ENCODE measurements around the gene FER1L5. TPM values are rescaled to one million over a fixed set of nuclear protein-coding genes. Genes with fewer than 3 reads are reported as not detected.

Gene FER1L5
- polyA plus RNA-seq, 1 of the 3 experiments (the other 2 are of a cell fraction) = 0.02 TPM

- Histone ChIP-seq H3K36me3 (replicated peaks in 1 of 2; ENCODE audit: control insufficient read depth in 1 of 2, insufficient read depth in 2 of 2, low read length in 1 of 2) (peaks cover 53 to 96% of the 10 kb centered on the region in 2 experiments), H3K27ac (ENCODE audit: low read depth in 2 of 2, low read length in 1 of 2) (no peak overlapping the region; a peak in 1 of 4 replicates), H3K4me3 (ENCODE audit: low read depth in 2 of 2, low read length in 1 of 2) (no peak overlapping the region), H3K9me2 (no peaks in the 10 kb centered on the region), H3F3A (replicated peaks; ENCODE audit: insufficient read depth) (no peaks in the 10 kb centered on the region), H3K79me2 (ENCODE audit: insufficient read depth) (no peaks in the 10 kb centered on the region), H4K20me1 (ENCODE audit: insufficient read depth) (no peaks in the 10 kb centered on the region), H3K4me1 (ENCODE audit: control insufficient read depth in 1 of 2, insufficient read depth in 2 of 2, low read depth in 1 of 2, low read length in 1 of 2) (peaks cover 0 to 3% of the 10 kb centered on the region in 2 experiments; a peak in 2 of 4 replicates), H3K4me2 (no peak overlapping the region), H3K9ac (no peak overlapping the region), H3K9me3 (no peaks in the 10 kb centered on the region), H2AFZ (ENCODE audit: low read depth) (no peak overlapping the region), H3K27me3 (ENCODE audit: insufficient read depth) (no peaks in the 10 kb centered on the region)
- POLR2A ChIA-PET = no interaction called here
- TF ChIP-seq IRF3 (IDR thresholded peaks at IDR 0.05; ENCODE audit: low read depth, low read length) = no peak
- no peak for TF ChIP-seq NFIC (IDR thresholded peaks at IDR 0.05; ENCODE audit: borderline replicate concordance)
- TF ChIP-seq MXI1 (IDR thresholded peaks at IDR 0.05; ENCODE audit: low read depth, low read length) = no peak
- TF ChIP-seq, protein P1, sequence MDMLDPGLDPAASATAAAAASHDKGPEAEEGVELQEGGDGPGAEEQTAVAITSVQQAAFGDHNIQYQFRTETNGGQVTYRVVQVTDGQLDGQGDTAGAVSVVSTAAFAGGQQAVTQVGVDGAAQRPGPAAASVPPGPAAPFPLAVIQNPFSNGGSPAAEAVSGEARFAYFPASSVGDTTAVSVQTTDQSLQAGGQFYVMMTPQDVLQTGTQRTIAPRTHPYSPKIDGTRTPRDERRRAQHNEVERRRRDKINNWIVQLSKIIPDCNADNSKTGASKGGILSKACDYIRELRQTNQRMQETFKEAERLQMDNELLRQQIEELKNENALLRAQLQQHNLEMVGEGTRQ (IDR thresholded peaks at IDR 0.05; ENCODE audit: borderline replicate concordance, low read depth, low read length) = no peak
- TF ChIP-seq, protein P2, sequence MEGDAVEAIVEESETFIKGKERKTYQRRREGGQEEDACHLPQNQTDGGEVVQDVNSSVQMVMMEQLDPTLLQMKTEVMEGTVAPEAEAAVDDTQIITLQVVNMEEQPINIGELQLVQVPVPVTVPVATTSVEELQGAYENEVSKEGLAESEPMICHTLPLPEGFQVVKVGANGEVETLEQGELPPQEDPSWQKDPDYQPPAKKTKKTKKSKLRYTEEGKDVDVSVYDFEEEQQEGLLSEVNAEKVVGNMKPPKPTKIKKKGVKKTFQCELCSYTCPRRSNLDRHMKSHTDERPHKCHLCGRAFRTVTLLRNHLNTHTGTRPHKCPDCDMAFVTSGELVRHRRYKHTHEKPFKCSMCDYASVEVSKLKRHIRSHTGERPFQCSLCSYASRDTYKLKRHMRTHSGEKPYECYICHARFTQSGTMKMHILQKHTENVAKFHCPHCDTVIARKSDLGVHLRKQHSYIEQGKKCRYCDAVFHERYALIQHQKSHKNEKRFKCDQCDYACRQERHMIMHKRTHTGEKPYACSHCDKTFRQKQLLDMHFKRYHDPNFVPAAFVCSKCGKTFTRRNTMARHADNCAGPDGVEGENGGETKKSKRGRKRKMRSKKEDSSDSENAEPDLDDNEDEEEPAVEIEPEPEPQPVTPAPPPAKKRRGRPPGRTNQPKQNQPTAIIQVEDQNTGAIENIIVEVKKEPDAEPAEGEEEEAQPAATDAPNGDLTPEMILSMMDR (IDR thresholded peaks at IDR 0.05) = peak; percentile 37
- CTCF ChIA-PET = interaction anchor here (1.0 to 2.3 kb wide), 4 partner anchors 9 to 50 kb away, joined by 3 to 10 read pairs (median 4); no protein-coding TSS in a partner anchor
- DNase-seq = no peak
- WGBS (ENCODE audit: low lambda C conversion rate) = 100% methylated on average over 2 of the region's 2 CpGs
These were observed 38.5 kb upstream of the FER1L5 start for GRCh38 chr2:96604104-96604503.

DNA sequence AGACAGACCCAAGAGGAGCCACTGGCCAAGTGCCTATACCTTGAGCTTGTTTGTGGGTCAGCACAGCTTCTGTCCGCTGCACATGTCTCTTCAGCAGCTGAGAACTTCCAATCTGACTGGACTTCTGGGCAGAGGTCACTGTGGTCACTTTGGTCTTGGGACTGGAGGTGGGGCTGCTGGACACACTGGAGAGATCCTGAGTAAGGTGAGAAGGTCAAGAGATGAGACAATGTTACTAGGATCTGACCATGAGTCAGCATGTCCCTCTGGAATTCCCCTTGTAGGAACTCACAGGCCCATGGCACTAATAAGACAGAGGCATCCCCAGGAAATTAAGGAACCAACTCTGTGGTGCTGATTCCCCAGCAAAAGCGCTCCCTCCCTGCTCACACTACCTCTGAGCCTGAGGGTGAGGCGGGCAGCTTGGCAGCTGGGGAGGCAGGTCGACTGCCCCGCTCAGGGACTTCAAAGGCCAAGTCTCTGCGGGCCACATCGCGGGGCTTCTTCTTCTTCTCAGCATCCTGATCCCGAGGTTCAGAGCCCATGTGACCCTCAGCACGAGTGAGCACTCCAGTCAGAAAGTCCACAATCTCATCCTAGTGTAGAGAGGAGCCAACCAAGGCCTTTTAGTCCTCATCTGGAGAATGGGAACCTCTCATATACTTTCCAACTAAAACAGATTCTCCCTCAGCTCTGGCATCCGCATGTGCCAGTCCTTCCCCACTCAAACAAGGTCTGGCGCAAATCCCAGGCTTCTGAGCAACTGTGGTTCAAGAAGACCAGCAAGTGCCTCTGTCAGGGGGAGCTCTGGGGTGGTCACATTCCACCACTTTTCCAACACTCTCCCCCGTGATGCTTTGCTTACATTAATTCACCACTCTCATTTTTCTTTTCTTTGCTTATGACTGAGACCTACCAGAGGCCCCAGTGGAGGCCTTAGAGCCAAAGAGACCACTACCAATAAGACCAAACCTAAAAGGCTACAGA lies 33.8 kb upstream of the FER1L5 start:
- Histone ChIP-seq H3K27ac (ENCODE audit: low read depth in 2 of 2, low read length in 1 of 2) (no peak overlapping the region; a peak in 1 of 4 replicates), H3K9ac (no peak overlapping the region), H3K4me2 (no peak overlapping the region), H2AFZ (ENCODE audit: low read depth) (no peak overlapping the region), H3K9me3 (no peaks in the 10 kb centered on the region), H3K27me3 (ENCODE audit: insufficient read depth) (no peaks in the 10 kb centered on the region), H3K9me2 (no peaks in the 10 kb centered on the region), H3K4me3 (ENCODE audit: low read depth in 2 of 2, low read length in 1 of 2) (no peak overlapping the region), H3F3A (replicated peaks; ENCODE audit: insufficient read depth) (no peaks in the 10 kb centered on the region), H3K36me3 (replicated peaks in 1 of 2; ENCODE audit: control insufficient read depth in 1 of 2, insufficient read depth in 2 of 2, low read length in 1 of 2) (peaks cover 75 to 95% of the 10 kb centered on the region in 2 experiments), H4K20me1 (ENCODE audit: insufficient read depth) (no peaks in the 10 kb centered on the region), H3K4me1 (ENCODE audit: control insufficient read depth in 1 of 2, insufficient read depth in 2 of 2, low read depth in 1 of 2, low read length in 1 of 2) (peaks cover 0 to 3% of the 10 kb centered on the region in 2 experiments; a peak in 1 of 4 replicates), H3K79me2 (ENCODE audit: insufficient read depth) (no peaks in the 10 kb centered on the region)
- ChIA-PET CTCF (interaction anchor here (0.5 to 2.0 kb wide), 2 partner anchors 18 to 407 kb away, joined by 3 to 5 read pairs; no protein-coding TSS in a partner anchor), POLR2A (no interaction called here)
- DNase-seq = no peak
- 85% methylated on average over 6 of the region's 13 CpGs for WGBS (ENCODE audit: low lambda C conversion rate)
- TF ChIP-seq GABPA (IDR thresholded peaks at IDR 0.05; ENCODE audit: low read depth) = no peak
- no peak for TF ChIP-seq NRF1 (IDR thresholded peaks at IDR 0.05; ENCODE audit: low read depth, low read length)
- no peak for TF ChIP-seq CHD2 (IDR thresholded peaks at IDR 0.05; ENCODE audit: low read length, partially characterized antibody)
- TF ChIP-seq, protein P3, sequence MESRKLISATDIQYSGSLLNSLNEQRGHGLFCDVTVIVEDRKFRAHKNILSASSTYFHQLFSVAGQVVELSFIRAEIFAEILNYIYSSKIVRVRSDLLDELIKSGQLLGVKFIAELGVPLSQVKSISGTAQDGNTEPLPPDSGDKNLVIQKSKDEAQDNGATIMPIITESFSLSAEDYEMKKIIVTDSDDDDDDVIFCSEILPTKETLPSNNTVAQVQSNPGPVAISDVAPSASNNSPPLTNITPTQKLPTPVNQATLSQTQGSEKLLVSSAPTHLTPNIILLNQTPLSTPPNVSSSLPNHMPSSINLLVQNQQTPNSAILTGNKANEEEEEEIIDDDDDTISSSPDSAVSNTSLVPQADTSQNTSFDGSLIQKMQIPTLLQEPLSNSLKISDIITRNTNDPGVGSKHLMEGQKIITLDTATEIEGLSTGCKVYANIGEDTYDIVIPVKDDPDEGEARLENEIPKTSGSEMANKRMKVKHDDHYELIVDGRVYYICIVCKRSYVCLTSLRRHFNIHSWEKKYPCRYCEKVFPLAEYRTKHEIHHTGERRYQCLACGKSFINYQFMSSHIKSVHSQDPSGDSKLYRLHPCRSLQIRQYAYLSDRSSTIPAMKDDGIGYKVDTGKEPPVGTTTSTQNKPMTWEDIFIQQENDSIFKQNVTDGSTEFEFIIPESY (IDR thresholded peaks at IDR 0.05; ENCODE audit: borderline replicate concordance, low read depth) = no peak
- TF ChIP-seq, protein P4, sequence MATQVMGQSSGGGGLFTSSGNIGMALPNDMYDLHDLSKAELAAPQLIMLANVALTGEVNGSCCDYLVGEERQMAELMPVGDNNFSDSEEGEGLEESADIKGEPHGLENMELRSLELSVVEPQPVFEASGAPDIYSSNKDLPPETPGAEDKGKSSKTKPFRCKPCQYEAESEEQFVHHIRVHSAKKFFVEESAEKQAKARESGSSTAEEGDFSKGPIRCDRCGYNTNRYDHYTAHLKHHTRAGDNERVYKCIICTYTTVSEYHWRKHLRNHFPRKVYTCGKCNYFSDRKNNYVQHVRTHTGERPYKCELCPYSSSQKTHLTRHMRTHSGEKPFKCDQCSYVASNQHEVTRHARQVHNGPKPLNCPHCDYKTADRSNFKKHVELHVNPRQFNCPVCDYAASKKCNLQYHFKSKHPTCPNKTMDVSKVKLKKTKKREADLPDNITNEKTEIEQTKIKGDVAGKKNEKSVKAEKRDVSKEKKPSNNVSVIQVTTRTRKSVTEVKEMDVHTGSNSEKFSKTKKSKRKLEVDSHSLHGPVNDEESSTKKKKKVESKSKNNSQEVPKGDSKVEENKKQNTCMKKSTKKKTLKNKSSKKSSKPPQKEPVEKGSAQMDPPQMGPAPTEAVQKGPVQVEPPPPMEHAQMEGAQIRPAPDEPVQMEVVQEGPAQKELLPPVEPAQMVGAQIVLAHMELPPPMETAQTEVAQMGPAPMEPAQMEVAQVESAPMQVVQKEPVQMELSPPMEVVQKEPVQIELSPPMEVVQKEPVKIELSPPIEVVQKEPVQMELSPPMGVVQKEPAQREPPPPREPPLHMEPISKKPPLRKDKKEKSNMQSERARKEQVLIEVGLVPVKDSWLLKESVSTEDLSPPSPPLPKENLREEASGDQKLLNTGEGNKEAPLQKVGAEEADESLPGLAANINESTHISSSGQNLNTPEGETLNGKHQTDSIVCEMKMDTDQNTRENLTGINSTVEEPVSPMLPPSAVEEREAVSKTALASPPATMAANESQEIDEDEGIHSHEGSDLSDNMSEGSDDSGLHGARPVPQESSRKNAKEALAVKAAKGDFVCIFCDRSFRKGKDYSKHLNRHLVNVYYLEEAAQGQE (IDR thresholded peaks at IDR 0.05; ENCODE audit: low read depth, low read length) = no peak
- TF ChIP-seq NFIC (IDR thresholded peaks at IDR 0.05; ENCODE audit: borderline replicate concordance) = no peak
- TF ChIP-seq ELF1 (IDR thresholded peaks at IDR 0.05) = no peak
- TF ChIP-seq RAD21 (IDR thresholded peaks at IDR 0.05; ENCODE audit: low read length) = no peak
- 0 out of 2 replicates have a peak, but pooled peaks have one; percentile 21 for TF ChIP-seq RXRA (IDR thresholded peaks at IDR 0.05; ENCODE audit: borderline replicate concordance, low read depth)
- TF ChIP-seq FOSL2 (IDR thresholded peaks at IDR 0.05; ENCODE audit: borderline replicate concordance, low read depth) = 0 out of 2 replicates have a peak, but pooled peaks have one; percentile 13
